COLO668 (cell line): ENCODE measurements around the gene A1CF.

Source experiments
- DNase-seq: peaks from one replicate; lab custom pipeline; 2025; ENCODE audit not compliant: unreplicated experiment; lab: John Stamatoyannopoulos, UW

A1CF gene

GRCh38 chr10:50866317-50866716 is 19.1 kb downstream of the A1CF start:
- no peak for DNase-seq

GRCh38 chr10:50862719-50863118 is 22.7 kb downstream of the A1CF start:
- DNase-seq: no peak

DNA sequence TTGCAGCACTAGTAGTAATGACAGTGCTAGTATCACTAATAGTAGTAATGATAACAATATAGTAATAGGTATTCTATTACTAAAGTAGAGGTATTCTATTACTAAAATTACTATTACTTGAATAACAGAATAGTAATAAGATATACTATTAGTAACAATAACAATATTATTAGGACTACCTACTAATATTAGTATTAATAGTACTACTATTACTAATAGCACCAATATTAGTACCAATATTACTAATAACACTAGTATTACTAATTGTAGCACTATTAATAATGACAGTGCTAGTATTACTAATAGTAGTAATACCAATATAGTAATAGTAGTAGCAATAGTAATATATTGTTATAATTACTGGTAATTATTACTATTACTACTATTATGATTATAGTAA is 24.1 kb downstream of the A1CF start:
- no peak for DNase-seq

GRCh38 chr10:50857579-50857978 is 27.8 kb downstream of the A1CF start:
- DNase-seq: no peak

DNA sequence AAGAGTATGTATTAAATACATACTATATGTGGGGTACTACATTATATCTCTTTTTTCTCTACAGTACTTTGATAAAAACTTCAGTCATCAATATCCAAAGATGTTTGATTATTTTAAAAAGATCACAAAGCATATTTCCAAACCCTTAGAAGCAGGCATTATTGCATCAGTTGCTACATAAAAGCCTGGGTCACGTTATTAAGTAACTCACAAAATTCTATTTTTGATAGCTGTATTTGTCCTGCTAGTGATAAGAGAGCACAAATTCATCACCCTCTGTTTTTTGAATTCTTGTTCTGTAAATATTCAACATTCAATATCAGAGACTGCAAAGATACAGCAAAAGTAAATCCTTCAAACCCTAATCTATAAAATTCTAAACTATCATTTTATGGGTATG is 30.0 kb downstream of the A1CF start:
- no peak for DNase-seq

DNA sequence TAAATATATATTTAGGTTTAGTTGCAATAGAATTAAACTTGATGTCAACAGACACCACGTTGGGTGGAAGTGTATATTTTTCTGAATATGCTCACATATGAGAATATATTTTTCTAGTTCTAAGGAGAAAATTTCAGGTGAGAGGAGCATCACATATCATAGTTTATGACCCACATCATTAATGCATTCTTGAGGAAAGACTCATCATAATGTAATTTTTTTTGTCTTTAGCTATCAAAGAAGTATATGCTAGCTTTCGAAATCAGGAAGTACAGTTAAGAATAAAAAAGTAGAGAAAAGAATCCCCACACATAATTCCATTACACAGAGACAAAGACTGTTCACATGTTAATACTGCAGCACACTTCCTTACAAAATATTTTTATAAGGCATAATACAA is 30.4 kb downstream of the A1CF start:
- no peak for DNase-seq

- no peak for DNase-seq
Measured at GRCh38 chr10:50853557-50853956, 31.9 kb downstream of the A1CF start.

GRCh38 chr10:50851884-50852671 is 33.3 kb downstream of the A1CF start:
- DNase-seq: no peak

DNA sequence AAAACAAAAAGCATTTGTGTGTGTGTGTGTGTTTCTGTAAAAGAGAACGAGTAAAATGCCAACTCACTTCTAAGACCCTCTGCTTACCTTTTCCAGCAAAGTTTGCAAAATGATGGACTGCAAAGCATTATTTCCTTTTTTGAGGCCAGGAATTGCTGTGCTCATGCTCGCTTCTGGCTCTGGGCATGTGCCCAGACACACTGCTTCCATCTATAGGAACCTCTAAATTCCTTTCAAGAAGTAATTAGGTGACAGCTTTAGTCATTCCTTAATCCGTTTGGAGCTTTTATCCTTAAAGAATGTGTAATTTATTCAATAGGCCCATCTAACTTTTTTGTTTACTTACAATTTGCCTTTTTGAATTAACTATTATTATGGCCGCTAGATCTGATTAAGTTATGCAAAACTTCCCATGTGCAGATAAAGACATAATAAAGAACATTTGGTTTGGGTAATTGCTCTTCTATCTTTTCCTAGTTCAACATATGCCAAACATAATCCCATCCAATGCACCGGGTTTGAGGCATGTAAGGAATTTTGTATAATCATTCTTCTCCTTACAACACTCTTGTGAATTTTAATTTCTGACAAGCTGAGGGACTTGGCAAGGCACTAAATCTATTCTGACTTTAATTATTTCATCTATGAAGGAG is 34.7 kb downstream of the A1CF start:
- DNase-seq: no peak

- no peak for DNase-seq
Measured at GRCh38 chr10:50846753-50847152, 38.7 kb downstream of the A1CF start.

- no peak for DNase-seq
Measured at GRCh38 chr10:50837095-50837494, 48.3 kb downstream of the A1CF start.

DNA sequence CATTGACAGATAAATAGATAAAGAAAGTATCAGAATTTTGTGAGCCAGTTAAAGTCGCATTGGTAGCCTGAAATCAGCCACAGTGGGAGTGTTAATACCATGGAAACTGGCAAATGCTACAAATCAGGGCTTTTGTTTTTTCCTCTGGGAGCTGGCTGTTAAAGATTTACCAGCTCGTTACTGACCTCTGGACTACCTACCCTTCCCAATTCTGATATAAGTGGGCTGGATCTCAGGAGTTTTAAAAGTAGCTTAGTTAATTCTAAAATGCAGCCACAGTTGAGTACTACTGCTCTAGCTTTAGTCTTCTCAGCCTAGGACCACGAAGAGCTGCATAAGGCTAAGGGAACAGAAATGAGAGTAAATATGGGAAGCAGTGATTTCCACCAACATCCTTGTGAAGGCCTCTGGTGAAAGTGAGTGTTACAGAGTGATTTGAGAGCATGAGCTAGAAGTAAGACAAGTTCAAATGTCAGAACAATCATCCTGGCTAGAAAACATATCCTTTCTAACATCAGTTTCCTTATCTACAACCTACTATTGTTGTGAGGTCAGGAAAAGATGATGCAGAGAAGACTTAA is 53.2 kb downstream of the A1CF start:
- DNase-seq: no peak

GRCh38 chr10:50830066-50830465 is 55.4 kb downstream of the A1CF start:
- no peak for DNase-seq

GRCh38 chr10:50824782-50825181 is 60.6 kb downstream of the A1CF start:
- no peak for DNase-seq

DNA sequence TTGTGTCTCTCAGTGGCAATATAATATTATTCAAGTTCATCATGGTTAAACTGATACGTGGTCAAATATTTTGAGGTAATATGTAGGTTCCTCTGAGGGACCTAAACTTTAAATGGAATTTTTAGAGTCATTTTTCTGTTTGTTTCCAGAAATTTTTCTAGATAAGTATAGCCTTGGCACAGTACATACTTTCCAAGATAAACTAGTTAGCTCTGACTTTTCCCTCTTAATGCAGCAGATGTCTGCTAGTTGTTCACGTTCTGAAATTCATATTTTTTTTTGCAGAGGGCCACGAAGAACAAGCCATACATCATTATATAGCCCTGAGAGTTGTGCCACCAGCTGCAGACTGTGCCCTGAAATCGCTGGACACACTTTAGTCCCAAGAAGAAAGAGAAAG is 61.6 kb downstream of the A1CF start:
- no peak for DNase-seq

GRCh38 chr10:50809596-50809995 is 75.8 kb downstream of the A1CF start:
- no peak for DNase-seq

GRCh38 chr10:50807851-50808776 is 77.3 kb downstream of the A1CF start:
- no peak for DNase-seq

GRCh38 chr10:50805981-50806622 is 79.3 kb downstream of the A1CF start:
- no peak for DNase-seq

- no peak for DNase-seq
Measured at GRCh38 chr10:50799595-50799994, 85.8 kb downstream of the A1CF start.

GRCh38 chr10:50798297-50798696 is 87.1 kb downstream of the A1CF start:
- no peak for DNase-seq

- no peak for DNase-seq
Measured at GRCh38 chr10:50796693-50797092, 88.7 kb downstream of the A1CF start.
